Left lung (tissue), 10 donors: ENCODE results near the gene SCGB1C2. TPM values are rescaled to one million over a fixed set of nuclear protein-coding genes. Genes with fewer than 3 reads are reported as not detected.

Source experiments
- ATAC-seq: fragments of 200-7000 bp; cut with Tn5 transposase; one replicate; pipeline ENCODE4 v1.9.1; 2020; ENCODE audit warnings: moderate library complexity
- DNase-seq, 4 donors: peaks; one replicate each; pipeline ENCODE4 v3.0.0-alpha.2; 2013 to 2020
- H3K27ac ChIP-seq, 2 donors: fragments of 200-600 bp; sonication (generic) in 1 of 2; one replicate each; pipeline versions ENCODE4 v1.5.0 to v1.8.0; 2020 to 2021
- H3K27me3 ChIP-seq, 2 donors: fragments of 200-600 bp; sonication (generic) in 1 of 2; one replicate each; pipeline versions ENCODE4 v1.5.0 to v1.8.0; 2020 to 2021
- H3K36me3 ChIP-seq, 2 donors: fragments of 200-600 bp; sonication (generic) in 1 of 2; one replicate each; pipeline versions ENCODE4 v1.5.0 to v1.8.0; 2020 to 2021
- H3K4me1 ChIP-seq, 2 donors: fragments of 200-600 bp; one replicate each; pipeline ENCODE4 v1.8.0; 2021
- H3K4me3 ChIP-seq, 2 donors: fragments of 200-600 bp; sonication (generic) in 1 of 2; one replicate each; pipeline versions ENCODE4 v1.5.0 to v1.8.0; 2020 to 2021; ENCODE audit warnings: mild to moderate bottlenecking in 1 of 2
- H3K9me3 ChIP-seq, 2 donors: fragments of 200-600 bp; sonication (generic) in 1 of 2; one replicate each; pipeline versions ENCODE4 v1.5.0 to v1.8.0; 2020 to 2021
- CTCF ChIP-seq, 2 donors: fragments of 200-600 bp; sonication (generic) in 1 of 2; IDR thresholded peaks; one replicate each; pipeline versions ENCODE4 v1.5.0 to v1.8.0; 2021; ENCODE audit warnings: antibody characterized with exemption in 2 of 2
- intact Hi-C, 2 donors: fragments of 100-400 bp; cut with DNase I; formaldehyde crosslinking; loops; one replicate each; pipeline versions ENCODE4 v1.11.2 to v1.14.2; 2022
- polyA plus RNA-seq, 6 donors: library from polyadenylated mRNA; unstranded; fragments of 120-200 nt; gene quantifications; one replicate each; pipeline ENCODE4 v1.2.1, GENCODE V29; 2013; ENCODE audit not compliant: insufficient read length in 6 of 6
- total RNA-seq, 2 donors: library from RNA; stranded (reverse); fragmentation: NEBNext Ultra II Directional; extraction: Animal tissue kit (Norgen Biotek cat#: 25700); gene quantifications; one replicate each; pipeline ENCODE4 v1.2.1, GENCODE V29; 2021
- donor health status: DM: no; HTN: yes; CAD: no.
- donor health status: DM: no; HTN: no; CAD: no.

Gene SCGB1C2
- total and polyA plus RNA-seq, 8 donors: not detected

GRCh38 chr17:144936-145670 lies 7.7 kb downstream of the SCGB1C2 start:
- Histone ChIP-seq H3K27ac (no peak overlapping the region), H3K27me3 (peaks cover 0 to 11% of the 10 kb centered on the region in 2 donors), H3K36me3 (peaks cover 0 to 11% of the 10 kb centered on the region in 2 donors), H3K4me3 (no peak overlapping the region), H3K9me3 (no peaks in the 10 kb centered on the region), H3K4me1 (peaks cover 0 to 11% of the 10 kb centered on the region in 2 donors)
- ATAC-seq (no peak), DNase-seq (peak in 1 of 4 donors; percentile 22)
- intact Hi-C loops: no loop called here
- TF ChIP-seq CTCF (IDR thresholded peaks at IDR 0.05): no peak

DNA sequence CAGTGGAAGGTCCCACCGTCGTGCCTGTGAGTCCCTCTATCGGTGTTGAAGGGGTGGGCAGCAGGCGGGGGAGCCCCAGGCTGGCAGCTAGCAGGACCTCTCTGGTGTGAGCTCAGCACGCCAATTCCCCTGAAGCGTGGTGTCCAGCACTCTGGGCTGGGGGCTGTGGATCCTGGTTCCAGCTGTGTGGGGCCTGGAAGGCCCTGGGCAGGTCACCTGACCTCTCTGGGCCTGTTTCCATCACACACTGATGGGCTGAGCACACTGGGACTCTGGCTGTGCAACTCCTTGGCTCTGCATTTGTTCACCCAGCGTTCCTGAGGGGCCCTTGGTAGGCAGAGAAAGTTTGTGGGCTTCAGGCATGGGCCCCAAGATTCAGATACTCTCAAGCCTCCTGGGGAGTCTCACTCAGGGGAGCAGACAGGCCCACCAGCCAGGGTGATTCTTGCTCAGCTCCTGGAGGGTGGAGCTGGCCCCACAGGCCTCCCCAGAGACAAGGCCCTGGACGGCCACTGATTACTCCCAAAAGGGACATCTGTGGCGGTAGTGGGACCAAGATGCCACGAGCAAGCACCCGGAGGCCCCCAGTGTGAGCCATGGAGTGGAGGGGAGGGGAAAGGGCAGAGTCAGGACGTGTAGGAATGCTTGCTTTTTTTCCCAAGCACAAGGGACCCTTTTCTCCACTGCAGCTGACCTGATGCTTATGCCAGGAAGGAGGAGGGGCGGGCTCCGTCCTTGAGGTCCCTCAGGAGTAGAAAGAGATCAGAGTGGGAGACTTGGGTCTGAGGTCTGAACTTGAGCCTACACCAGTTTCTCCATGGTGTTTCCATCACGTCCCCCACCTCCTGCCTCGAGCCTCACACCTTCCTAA lies 8.5 kb downstream of the SCGB1C2 start:
- no peaks in the 10 kb centered on the region for H3K9me3 ChIP-seq
- no peak for TF ChIP-seq CTCF (IDR thresholded peaks at IDR 0.05)

GRCh38 chr17:146546-146945 lies 9.2 kb downstream of the SCGB1C2 start:
- peaks cover 0 to 11% of the 10 kb centered on the region in 2 donors for H3K4me1 ChIP-seq
- no peak overlapping the region for H3K4me3 ChIP-seq
- peaks cover 0 to 11% of the 10 kb centered on the region in 2 donors for H3K36me3 ChIP-seq
- intact Hi-C loops: no loop called here
- no peak for TF ChIP-seq CTCF (IDR thresholded peaks at IDR 0.05)
- no peak overlapping the region for H3K27ac ChIP-seq
- H3K27me3 ChIP-seq: peaks cover 0 to 11% of the 10 kb centered on the region in 2 donors
- no peaks in the 10 kb centered on the region for H3K9me3 ChIP-seq
- DNase-seq (peak in 1 of 4 donors; percentile 20), ATAC-seq (no peak)

More for the DNA sequence above, 8.5 kb downstream of the SCGB1C2 start:
- H3K36me3 ChIP-seq: peaks cover 0 to 11% of the 10 kb centered on the region in 2 donors
- no peak overlapping the region for H3K27ac ChIP-seq
- no peak for ATAC-seq
- peaks cover 0 to 11% of the 10 kb centered on the region in 2 donors for H3K27me3 ChIP-seq
- no peak overlapping the region for H3K4me3 ChIP-seq
- intact Hi-C loops: no loop called here
- H3K4me1 ChIP-seq: peaks cover 0 to 11% of the 10 kb centered on the region in 2 donors
- DNase-seq: peak in 2 of 4 donors; percentile 31

DNA sequence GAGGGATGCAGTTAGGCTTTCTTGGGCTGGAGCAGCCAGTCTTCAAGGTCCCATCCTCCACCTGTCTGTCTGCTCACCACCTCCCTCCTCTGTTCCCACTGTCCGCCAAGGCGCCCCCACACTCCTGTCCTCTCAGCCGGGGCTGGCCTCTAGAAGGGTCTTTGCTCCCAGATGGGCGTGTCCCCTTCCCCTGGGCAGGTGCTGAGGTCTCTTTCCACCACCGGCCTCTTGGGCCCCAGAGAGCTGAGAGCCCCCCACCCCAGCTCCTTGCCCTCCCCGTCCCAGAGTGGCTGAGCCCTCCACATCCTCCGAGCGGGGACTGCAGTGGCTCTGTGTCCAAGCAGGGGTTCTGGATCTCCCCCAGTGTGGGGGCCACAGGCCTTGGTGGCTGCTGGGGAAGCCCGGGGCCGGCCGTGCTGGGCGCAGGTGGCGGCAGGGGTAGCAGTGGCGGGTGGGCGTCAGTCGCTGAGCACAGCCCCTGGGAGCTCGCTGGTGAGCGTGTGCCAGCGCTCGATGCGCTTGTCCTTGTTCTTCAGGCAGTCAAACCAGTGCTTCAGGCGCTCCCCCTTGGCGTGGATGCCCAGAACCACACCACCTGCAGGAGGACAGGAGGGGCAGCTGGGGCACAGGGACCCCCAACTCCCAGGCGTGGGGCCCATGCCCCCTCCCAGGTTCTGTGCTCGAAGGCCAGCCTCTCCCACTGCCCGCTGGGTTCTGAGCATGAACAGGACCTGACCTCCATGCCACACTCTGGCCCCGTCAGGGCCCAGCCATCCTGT lies 9.8 kb downstream of the SCGB1C2 start:
- intact Hi-C loops: no loop called here
- TF ChIP-seq CTCF (IDR thresholded peaks at IDR 0.05): no peak
- Histone ChIP-seq H3K27me3 (peaks cover 0 to 11% of the 10 kb centered on the region in 2 donors), H3K4me3 (no peak overlapping the region), H3K27ac (no peak overlapping the region), H3K9me3 (no peaks in the 10 kb centered on the region), H3K4me1 (peaks cover 0 to 11% of the 10 kb centered on the region in 2 donors), H3K36me3 (peaks cover 0 to 15% of the 10 kb centered on the region in 2 donors)
- DNase-seq (peak in 2 of 4 donors; percentile 27 to 70), ATAC-seq (no peak)
